Endothelial cell of umbilical vein (primary cell): ENCODE results near the gene BMERB1.

Experiments used
- CTCF ChIP-seq, 2 donors: IDR thresholded peaks; 1 replicate in 1 of 2; 2 replicates in 1 of 2; pipeline ENCODE4 v1.5.1; 2011; ENCODE audit warnings: low read length in 2 of 2, mild to moderate bottlenecking in 2 of 2, moderate library complexity in 2 of 2, control low read depth in 1 of 2, inconsistent platforms in 1 of 2, low read depth in 1 of 2; ENCODE audit not compliant: insufficient read depth in 1 of 2; ENCODE audit errors: extremely low read depth in 1 of 2
- EZH2 ChIP-seq: IDR thresholded peaks from 2 replicates; pipeline ENCODE4 v1.6.1; 2012; ENCODE audit warnings: borderline replicate concordance, low read depth, mild to moderate bottlenecking, moderate library complexity, low read length, inconsistent platforms; ENCODE audit not compliant: severe bottlenecking
- JUN ChIP-seq: IDR thresholded peaks from 2 replicates; pipeline ENCODE4 v1.6.1; 2011; ENCODE audit warnings: borderline replicate concordance, low read depth; ENCODE audit not compliant: insufficient read length, insufficient read depth
- MAX ChIP-seq: IDR thresholded peaks from 2 replicates; pipeline ENCODE4 v1.6.1; 2011; ENCODE audit not compliant: insufficient read depth, insufficient read length
- POLR2A ChIP-seq: IDR thresholded peaks from 2 replicates; pipeline ENCODE4 v1.6.1; 2012; ENCODE audit warnings: low read depth, mild to moderate bottlenecking, control low read depth, low read length
- POLR2AphosphoS5 ChIP-seq: IDR thresholded peaks from 2 replicates; pipeline ENCODE4 v1.6.1; 2012; ENCODE audit warnings: low read depth, mild to moderate bottlenecking, control low read depth, low read length, moderate library complexity; ENCODE audit not compliant: insufficient read depth

GRCh38 chr16:15618392-15618791 lies 184.0 kb downstream of the BMERB1 start:
- no peak for TF ChIP-seq POLR2A
- TF ChIP-seq EZH2 = no peak
- TF ChIP-seq POLR2AphosphoS5 = no peak
- TF ChIP-seq JUN = no peak
- TF ChIP-seq CTCF (IDR thresholded peaks at IDR 0.05; ENCODE audit: extremely low read depth in 1 of 2, insufficient read depth in 1 of 2, low read depth in 1 of 2, low read length in 2 of 2) = no peak
- no peak for TF ChIP-seq MAX
